GM18858 (cell line): ENCODE results near the gene NDC80.
"Not testable (repeated sequence)": the region's sequence is repeated elsewhere in the genome, so short reads cannot be mapped to it uniquely, and the experiment has no call there.

Experiments used
- ATAC-seq: cut with Tn5 transposase; IDR thresholded peaks from one replicate; pipeline ENCODE4 v1.9.1; 2021; ENCODE audit not compliant: unreplicated experiment

The NDC80 gene

DNA sequence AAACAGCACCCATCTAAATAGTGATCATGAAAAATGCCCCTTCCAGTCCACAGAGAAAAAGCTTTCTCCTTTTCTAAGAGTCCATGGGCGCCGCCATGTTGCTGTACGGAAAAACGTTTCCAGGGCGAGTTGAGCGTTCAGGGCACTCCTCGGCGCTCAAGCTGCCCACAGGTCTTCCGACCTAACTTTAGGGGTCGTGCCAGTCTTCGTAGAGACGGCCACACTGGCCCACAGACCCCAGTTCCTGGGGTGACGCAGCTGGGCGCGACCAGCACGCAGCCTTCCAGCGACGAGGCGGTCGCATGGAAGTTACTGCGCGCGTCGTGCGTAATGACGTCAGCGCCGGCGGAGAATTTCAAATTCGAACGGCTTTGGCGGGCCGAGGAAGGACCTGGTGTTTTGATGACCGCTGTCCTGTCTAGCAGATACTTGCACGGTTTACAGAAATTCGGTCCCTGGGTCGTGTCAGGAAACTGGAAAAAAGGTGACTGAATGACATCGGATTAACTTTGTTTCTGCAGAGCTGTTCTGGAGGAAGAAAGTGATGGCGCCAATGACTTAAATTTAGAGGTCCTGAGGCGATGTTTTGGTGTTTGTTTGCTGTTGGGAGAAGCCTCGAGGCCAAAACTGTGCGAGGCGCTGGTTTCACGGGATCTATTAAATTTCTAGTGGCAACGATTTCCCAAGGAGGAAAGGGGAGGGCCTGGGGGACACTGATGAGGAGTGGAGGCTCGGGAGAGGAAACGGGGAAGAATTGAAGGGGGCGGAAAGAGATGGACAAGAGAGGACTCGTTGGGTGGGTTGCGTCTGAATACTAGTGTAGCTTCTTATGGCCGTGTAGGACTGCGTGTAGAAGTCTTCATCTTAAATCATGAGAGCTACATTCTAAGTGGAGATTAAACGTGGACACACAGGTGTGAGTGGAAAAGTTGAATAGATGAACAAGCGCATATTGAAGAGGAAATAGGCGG, at the start of gene NDC80, which contains the start of gene METTL4:
TSS of gene NDC80 (plus strand) at position 358 of the 971 bp plus-strand sequence. CDS start 1,429 bp downstream, outside the sequence.
TSS of gene METTL4 (minus strand) at position 306 of the 971 bp plus-strand sequence. CDS start 4,289 bp downstream, outside the sequence.
- peak; percentile 72 for ATAC-seq

DNA sequence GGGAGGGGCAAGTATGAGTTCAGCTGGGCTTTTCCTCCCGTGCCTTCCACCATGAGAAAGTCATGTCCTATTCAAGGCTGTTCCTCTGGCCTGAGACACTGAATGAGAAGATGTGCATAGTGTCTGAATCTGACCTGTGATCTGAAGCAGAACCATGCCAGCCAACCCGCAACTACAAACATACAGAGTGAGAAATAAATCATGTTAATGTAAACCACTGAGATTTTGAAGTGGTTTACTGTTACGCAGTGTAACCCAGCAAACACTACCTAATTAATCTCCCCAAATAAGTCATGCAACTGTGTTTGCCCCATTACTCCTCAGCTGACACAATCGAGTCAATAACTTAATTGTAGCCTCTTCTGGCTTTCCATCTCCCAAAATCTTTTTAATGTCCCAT, 49.2 kb upstream of the NDC80 start:
- no peak for ATAC-seq

DNA sequence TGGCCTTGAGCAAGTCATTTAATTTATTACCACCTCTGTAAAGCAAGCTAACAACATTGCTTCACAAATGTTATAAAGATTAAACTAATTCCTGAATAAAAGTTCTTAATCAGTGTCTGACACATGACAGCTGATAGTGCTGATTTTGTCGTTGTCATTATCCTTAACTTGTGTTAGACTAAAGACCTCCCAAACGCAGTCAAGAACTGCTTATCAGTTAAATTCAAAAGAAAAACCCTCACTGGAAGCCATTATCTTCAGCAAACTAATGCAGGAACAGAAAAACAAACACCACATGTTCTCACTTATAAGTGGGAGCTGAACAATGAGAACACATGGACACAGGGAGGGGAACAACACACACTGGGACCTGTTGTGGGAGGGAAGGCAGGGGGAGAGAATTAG, 46.6 kb upstream of the NDC80 start:
- not testable (repeated sequence) for ATAC-seq

DNA sequence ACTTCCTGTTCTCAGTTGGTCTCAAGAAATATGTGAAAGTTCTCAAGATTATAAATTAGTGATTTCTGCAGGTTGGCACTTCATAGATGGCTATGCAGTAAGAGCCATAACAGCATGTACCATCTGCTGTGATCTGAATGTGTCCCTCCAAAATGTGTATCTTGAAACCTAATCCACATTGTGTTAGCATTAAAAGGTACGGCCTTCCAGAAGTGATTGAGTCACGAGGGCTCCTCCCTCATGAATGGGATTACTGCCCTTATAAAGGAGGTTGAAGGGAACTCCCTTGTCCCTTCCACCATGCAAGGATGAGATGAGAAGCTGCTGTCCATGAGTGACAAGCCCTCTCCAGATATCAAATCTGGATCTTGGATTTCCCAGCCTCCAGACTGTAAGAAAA, 45.0 kb upstream of the NDC80 start:
- no peak for ATAC-seq

GRCh38 chr18:2529154-2529553, 42.2 kb upstream of the NDC80 start:
- ATAC-seq, result no peak

GRCh38 chr18:2531751-2532150, 39.6 kb upstream of the NDC80 start:
- ATAC-seq, result no peak

DNA sequence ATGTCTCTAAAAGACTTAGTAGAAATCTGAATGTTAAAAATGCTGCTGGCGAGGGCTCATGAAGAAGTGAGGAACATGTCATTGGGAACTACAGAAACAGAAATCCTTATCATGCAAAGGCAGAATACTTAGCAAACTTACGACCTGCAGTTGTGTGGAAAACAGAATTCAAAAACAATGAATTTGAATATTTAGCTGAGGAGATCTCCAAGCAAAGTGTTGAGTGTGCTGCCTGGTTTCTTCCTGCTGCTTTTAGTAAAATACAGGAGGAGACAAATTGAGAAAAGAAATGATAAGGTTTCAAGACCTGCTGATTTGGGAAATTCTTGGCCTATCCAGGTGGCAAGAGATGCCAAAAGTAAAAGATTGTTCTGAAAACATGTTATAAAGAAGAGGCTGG, 38.6 kb upstream of the NDC80 start:
- ATAC-seq, result no peak

- ATAC-seq, result peak; percentile 47
These were observed 36.5 kb upstream of the NDC80 start for GRCh38 chr18:2534906-2535305.

GRCh38 chr18:2535419-2535910, 35.9 kb upstream of the NDC80 start:
- ATAC-seq, result no peak

- ATAC-seq, result no peak
These were observed 35.3 kb upstream of the NDC80 start for GRCh38 chr18:2536063-2536462.

DNA sequence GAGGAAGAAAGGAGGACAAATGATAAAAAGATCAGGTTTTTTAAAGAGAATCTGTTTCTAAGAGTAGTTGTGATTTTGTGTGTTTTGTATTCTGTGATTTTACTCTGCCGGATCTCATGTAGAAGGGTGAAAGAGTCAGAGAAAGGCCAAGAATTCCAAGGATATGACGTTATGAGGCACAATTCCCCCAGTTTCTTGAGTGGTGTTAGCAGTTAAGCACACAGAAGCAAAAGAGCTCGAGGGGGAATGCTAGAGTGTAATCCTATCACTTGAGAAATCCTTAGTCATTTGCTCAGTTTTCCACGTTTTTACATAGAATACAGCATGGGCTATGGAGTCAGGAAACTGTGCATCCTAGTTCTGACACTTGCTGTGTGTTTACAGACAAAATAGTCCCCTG, 34.9 kb upstream of the NDC80 start:
- ATAC-seq, result no peak

GRCh38 chr18:2537296-2537695, 34.1 kb upstream of the NDC80 start:
- no peak for ATAC-seq

- ATAC-seq, result no peak
These were observed 33.1 kb upstream of the NDC80 start for GRCh38 chr18:2538236-2538635.

- no peak for ATAC-seq
These were observed 32.5 kb upstream of the NDC80 start for GRCh38 chr18:2538844-2539243.

GRCh38 chr18:2540575-2540974, 30.8 kb upstream of the NDC80 start:
- no peak for ATAC-seq

DNA sequence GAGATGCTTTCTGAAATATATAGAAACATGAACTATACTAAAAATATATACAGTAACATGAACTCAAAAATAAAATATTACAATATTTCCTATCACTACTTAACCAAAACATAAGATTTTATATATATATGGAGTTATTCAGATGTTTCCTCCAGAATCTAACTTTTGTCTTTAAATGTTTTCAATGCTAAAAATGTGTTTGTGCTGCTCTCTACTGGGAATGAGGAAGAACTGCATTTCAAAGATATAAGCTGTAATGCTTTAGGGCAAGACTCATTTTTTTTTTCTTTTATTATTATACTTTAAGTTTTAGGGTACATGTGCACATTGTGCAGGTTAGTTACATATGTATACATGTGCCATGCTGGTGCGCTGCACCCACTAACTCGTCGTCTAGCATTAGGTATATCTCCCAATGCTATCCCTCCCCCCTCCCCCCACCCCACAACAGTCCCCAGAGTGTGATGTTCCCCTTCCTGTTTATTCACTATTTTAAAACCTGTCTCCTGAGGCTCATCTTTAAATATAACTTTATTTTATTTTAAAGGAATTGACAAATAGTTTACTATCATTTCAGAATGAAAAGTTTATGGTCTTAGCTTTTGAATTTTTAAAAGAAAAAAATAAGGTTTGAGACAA, 29.3 kb upstream of the NDC80 start:
- peak; percentile 83 for ATAC-seq

DNA sequence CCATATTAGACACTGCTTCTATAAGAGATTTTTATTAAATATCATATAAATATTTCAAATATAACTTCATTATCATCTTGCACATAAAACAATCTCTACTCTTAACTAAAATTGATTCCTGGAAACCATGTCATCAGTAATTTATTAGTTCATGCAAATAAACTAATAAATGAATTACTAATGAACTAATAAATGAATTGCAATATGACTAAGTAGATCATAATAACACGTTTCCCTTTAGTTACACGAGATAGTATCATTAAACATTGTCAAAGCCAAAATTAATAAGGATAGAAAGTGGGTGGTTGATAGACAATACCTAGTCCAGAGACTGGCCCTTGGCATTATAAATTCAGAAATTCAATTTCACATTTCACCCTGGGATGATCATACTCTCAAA, 26.2 kb upstream of the NDC80 start:
- ATAC-seq, result no peak

DNA sequence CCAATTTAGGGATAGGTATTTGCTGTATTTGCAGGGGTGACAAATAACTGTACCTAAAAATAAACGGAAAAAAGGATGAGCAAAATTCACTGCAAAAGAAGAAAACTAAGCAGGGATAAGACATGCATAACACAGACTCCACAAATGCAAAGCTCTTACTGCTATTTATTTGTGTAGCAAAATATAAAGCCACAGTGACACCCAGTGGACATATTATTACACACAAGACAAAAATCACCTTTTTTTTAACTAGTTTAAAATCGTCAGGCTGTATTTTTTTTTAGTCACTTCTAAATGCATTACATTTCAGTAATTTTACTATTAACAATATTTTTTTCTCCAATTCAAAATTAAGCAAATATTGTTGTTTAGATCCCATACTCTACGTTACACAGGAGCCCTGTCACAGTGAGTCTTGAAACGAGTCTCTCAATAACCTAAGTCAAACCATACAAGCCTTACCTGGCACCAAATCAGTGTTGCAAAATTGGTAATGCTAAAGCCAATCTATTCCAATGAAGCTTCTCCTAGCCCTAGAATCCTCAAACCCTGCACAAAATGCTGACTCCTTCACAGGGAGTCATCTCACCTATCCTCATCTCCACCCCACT, 23.8 kb upstream of the NDC80 start:
- peak; percentile 76 for ATAC-seq

- no peak for ATAC-seq
These were observed 21.9 kb upstream of the NDC80 start for GRCh38 chr18:2549462-2549861.

GRCh38 chr18:2551425-2551824, 19.9 kb upstream of the NDC80 start:
- no peak for ATAC-seq

GRCh38 chr18:2554696-2555095, 16.7 kb upstream of the NDC80 start:
- no peak for ATAC-seq
